GM23338 (cell line): ENCODE data around the gene PDE2A. TPM values are rescaled to one million over a fixed set of nuclear protein-coding genes. Genes with fewer than 3 reads are reported as not detected.

Source experiments
- CREB1 ChIP-seq: fragments of 250-450 bp; sonication (Bioruptor Pico); IDR thresholded peaks from 2 replicates; pipeline ENCODE4 v1.5.0; 2020; ENCODE audit warnings: low read depth, mild to moderate bottlenecking, moderate library complexity
- ZNF331 ChIP-seq: fragments of 250-450 bp; sonication (Bioruptor Pico); IDR thresholded peaks from 2 replicates; pipeline ENCODE4 v1.5.0; 2020; ENCODE audit warnings: low read depth, mild to moderate bottlenecking, moderate library complexity
- polyA plus RNA-seq: library from polyadenylated mRNA; unstranded; fragments of >200 nt; fragmentation: Nextera tagmentation; extraction: Ambion mirVana; gene quantifications from 2 replicates; pipeline ENCODE4 v1.2.1, GENCODE V29; 2016
- total RNA-seq: library from RNA; depleted of rRNA; stranded (reverse); fragments of >200 nt; shearing (Covaris generic); gene quantifications from 2 replicates; pipeline ENCODE4 v1.2.3, GENCODE V29; 2014
- TF ChIP-seq, protein P1 (sequence below): fragments of 250-450 bp; sonication (Bioruptor Pico); IDR thresholded peaks from 2 replicates; pipeline ENCODE4 v1.5.0; 2020; ENCODE audit warnings: mild to moderate bottlenecking, moderate library complexity
- TF ChIP-seq, protein P2 (sequence below): IDR thresholded peaks from one replicate; pipeline ENCODE4 v1.6.1; 2018; ENCODE audit warnings: antibody characterized with exemption; ENCODE audit not compliant: unreplicated experiment

PDE2A gene
- total and polyA plus RNA-seq, 2 experiments from 2014 or later = 4.3 to 16.2 TPM

DNA sequence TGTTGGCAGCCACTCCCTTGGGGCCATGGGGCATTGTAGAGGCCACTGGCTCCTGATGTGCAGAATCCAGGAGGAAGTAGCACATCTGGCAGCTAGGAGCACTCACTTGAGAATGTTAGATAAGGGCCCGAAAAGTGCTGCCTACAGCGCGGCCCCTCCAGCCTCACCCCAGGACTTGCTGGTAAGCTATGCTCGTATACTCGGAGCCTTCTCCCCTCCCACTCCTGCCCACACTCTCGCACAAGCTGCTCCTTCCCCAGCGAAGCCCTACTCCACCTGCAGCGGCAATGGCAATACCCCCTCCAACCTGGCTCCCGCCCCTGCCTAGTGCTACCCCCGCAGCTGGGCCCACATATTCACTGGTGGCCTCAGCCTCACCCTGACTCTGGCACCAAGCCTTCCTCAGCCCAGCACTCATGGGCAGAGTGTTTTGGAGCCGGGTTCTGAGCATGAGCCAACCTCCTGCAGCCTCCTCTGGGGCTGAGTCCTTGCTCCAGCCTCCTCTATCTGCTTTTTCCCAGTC lies 47.7 kb downstream of the PDE2A start (continued):
- TF ChIP-seq, protein P1, sequence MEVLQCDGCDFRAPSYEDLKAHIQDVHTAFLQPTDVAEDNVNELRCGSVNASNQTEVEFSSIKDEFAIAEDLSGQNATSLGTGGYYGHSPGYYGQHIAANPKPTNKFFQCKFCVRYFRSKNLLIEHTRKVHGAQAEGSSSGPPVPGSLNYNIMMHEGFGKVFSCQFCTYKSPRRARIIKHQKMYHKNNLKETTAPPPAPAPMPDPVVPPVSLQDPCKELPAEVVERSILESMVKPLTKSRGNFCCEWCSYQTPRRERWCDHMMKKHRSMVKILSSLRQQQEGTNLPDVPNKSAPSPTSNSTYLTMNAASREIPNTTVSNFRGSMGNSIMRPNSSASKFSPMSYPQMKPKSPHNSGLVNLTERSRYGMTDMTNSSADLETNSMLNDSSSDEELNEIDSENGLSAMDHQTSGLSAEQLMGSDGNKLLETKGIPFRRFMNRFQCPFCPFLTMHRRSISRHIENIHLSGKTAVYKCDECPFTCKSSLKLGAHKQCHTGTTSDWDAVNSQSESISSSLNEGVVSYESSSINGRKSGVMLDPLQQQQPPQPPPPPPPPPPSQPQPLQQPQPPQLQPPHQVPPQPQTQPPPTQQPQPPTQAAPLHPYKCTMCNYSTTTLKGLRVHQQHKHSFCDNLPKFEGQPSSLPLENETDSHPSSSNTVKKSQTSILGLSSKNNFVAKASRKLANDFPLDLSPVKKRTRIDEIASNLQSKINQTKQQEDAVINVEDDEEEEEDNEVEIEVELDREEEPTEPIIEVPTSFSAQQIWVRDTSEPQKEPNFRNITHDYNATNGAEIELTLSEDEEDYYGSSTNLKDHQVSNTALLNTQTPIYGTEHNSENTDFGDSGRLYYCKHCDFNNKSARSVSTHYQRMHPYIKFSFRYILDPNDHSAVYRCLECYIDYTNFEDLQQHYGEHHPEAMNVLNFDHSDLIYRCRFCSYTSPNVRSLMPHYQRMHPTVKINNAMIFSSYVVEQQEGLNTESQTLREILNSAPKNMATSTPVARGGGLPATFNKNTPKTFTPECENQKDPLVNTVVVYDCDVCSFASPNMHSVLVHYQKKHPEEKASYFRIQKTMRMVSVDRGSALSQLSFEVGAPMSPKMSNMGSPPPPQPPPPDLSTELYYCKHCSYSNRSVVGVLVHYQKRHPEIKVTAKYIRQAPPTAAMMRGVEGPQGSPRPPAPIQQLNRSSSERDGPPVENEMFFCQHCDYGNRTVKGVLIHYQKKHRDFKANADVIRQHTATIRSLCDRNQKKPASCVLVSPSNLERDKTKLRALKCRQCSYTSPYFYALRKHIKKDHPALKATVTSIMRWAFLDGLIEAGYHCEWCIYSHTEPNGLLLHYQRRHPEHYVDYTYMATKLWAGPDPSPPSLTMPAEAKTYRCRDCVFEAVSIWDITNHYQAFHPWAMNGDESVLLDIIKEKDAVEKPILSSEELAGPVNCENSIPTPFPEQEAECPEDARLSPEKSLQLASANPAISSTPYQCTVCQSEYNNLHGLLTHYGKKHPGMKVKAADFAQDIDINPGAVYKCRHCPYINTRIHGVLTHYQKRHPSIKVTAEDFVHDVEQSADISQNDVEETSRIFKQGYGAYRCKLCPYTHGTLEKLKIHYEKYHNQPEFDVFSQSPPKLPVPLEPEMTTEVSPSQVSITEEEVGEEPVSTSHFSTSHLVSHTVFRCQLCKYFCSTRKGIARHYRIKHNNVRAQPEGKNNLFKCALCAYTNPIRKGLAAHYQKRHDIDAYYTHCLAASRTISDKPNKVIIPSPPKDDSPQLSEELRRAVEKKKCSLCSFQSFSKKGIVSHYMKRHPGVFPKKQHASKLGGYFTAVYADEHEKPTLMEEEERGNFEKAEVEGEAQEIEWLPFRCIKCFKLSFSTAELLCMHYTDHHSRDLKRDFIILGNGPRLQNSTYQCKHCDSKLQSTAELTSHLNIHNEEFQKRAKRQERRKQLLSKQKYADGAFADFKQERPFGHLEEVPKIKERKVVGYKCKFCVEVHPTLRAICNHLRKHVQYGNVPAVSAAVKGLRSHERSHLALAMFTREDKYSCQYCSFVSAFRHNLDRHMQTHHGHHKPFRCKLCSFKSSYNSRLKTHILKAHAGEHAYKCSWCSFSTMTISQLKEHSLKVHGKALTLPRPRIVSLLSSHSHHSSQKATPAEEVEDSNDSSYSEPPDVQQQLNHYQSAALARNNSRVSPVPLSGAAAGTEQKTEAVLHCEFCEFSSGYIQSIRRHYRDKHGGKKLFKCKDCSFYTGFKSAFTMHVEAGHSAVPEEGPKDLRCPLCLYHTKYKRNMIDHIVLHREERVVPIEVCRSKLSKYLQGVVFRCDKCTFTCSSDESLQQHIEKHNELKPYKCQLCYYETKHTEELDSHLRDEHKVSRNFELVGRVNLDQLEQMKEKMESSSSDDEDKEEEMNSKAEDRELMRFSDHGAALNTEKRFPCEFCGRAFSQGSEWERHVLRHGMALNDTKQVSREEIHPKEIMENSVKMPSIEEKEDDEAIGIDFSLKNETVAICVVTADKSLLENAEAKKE (CRISPR knock-in tag) = no peak
- TF ChIP-seq ZNF331 = no peak
- TF ChIP-seq, protein P2, sequence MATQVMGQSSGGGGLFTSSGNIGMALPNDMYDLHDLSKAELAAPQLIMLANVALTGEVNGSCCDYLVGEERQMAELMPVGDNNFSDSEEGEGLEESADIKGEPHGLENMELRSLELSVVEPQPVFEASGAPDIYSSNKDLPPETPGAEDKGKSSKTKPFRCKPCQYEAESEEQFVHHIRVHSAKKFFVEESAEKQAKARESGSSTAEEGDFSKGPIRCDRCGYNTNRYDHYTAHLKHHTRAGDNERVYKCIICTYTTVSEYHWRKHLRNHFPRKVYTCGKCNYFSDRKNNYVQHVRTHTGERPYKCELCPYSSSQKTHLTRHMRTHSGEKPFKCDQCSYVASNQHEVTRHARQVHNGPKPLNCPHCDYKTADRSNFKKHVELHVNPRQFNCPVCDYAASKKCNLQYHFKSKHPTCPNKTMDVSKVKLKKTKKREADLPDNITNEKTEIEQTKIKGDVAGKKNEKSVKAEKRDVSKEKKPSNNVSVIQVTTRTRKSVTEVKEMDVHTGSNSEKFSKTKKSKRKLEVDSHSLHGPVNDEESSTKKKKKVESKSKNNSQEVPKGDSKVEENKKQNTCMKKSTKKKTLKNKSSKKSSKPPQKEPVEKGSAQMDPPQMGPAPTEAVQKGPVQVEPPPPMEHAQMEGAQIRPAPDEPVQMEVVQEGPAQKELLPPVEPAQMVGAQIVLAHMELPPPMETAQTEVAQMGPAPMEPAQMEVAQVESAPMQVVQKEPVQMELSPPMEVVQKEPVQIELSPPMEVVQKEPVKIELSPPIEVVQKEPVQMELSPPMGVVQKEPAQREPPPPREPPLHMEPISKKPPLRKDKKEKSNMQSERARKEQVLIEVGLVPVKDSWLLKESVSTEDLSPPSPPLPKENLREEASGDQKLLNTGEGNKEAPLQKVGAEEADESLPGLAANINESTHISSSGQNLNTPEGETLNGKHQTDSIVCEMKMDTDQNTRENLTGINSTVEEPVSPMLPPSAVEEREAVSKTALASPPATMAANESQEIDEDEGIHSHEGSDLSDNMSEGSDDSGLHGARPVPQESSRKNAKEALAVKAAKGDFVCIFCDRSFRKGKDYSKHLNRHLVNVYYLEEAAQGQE = no peak
- TF ChIP-seq CREB1 (CRISPR knock-in tag) = no peak
